ENCODE measurements around the gene AK5. TPM values are rescaled to one million over a fixed set of nuclear protein-coding genes. Genes with fewer than 3 reads are reported as not detected.

Gene AK5
- total RNA-seq, 1 experiment from 2014 or later: 3.8 TPM

DNA sequence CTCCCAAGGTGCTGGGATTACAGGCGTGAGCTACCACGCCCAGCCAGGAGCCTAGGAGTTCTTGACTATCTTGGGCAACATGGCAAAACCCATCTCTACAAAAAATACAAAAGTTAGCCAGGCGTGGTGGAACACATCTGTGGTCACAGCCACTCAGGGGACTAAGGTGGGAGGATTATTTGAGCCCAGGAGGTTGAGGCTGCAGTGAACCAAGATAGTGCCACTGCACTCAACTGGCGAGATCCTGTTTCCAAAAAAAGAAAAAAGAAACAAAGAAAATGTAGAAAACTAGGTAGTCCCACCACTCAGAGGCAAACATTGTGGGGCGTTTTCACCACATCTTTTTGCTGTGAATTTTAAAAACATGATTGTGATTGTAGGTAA is 259.3 kb downstream of the AK5 start:
- ATAC-seq (no peak), DNase-seq (no peak)
- Histone ChIP-seq H3K27me3 (ENCODE audit: low read length) (no peaks in the 10 kb centered on the region), H3K4me1 (ENCODE audit: insufficient read depth, low read length) (peaks cover 70% of the 10 kb centered on the region), H3K27ac (ENCODE audit: low read length) (peak overlapping the region; percentile 95), H3F3A (ENCODE audit: low read length, unreplicated experiment) (peaks cover 8% of the 10 kb centered on the region), H3K79me2 (ENCODE audit: low read length) (no peaks in the 10 kb centered on the region), H4K20me1 (ENCODE audit: low read length) (no peaks in the 10 kb centered on the region), H2AFZ (ENCODE audit: low read length) (no peak overlapping the region), H3K9ac (ENCODE audit: low read length) (no peak overlapping the region; the same call in 1 of the 2 replicates), H3K36me3 (ENCODE audit: low read depth, low read length) (no peaks in the 10 kb centered on the region), H3K9me2 (replicated peaks; ENCODE audit: low read length) (no peaks in the 10 kb centered on the region), H3K9me3 (ENCODE audit: low read length) (no peaks in the 10 kb centered on the region), H3K4me3 (ENCODE audit: low read length) (no peak overlapping the region), H3K4me2 (ENCODE audit: low read length) (peak overlapping the region; percentile 79)
- intact Hi-C loops (cut with micrococcal nuclease): loop anchor here (5.0 kb wide), 1 partner anchor 374 kb away; no protein-coding TSS in a partner anchor
- ChIA-PET POLR2A (ENCODE audit: unreplicated experiment) (no interaction called here), CTCF (no interaction called here)
- TF ChIP-seq EZH2phosphoT487 (IDR thresholded peaks at IDR 0.05; ENCODE audit: borderline replicate concordance, low read length) (no peak), EZH2 (IDR thresholded peaks at IDR 0.05; ENCODE audit: low read length, unreplicated experiment) (no peak)
- TF ChIP-seq, protein P1, sequence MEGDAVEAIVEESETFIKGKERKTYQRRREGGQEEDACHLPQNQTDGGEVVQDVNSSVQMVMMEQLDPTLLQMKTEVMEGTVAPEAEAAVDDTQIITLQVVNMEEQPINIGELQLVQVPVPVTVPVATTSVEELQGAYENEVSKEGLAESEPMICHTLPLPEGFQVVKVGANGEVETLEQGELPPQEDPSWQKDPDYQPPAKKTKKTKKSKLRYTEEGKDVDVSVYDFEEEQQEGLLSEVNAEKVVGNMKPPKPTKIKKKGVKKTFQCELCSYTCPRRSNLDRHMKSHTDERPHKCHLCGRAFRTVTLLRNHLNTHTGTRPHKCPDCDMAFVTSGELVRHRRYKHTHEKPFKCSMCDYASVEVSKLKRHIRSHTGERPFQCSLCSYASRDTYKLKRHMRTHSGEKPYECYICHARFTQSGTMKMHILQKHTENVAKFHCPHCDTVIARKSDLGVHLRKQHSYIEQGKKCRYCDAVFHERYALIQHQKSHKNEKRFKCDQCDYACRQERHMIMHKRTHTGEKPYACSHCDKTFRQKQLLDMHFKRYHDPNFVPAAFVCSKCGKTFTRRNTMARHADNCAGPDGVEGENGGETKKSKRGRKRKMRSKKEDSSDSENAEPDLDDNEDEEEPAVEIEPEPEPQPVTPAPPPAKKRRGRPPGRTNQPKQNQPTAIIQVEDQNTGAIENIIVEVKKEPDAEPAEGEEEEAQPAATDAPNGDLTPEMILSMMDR (conservative IDR thresholded peaks at IDR 0.05; ENCODE audit: low read depth, low read length): no peak
- BruUV-seq (replicated peaks): no TSS peak

DNA sequence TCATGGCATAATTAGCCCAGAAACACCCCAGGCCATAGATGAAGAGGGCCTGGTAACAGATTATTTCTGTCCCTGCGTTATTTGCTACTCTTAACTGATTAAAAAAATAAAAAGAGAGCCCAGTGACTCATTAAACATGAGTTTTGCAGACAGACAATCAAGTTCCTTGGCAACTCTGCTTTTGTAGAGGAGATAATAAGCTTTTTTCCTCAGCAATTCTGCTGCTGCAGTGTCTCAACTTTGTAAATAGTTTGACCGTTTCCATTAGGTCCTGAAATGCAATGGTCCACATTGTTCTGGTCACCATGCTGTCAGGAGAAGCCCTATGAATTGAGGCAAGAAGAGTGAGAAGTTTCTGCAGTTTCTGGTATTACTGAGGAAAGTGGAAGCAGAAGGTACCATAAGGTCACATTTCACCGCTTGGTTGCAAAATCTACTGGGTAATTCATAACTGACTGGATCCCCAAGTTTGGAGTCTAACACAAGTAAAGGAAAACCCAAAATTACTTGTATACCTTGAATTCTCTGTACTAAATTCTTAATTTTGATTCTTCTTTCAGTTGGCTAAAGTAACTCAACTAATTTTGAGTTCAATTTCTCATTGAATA is 261.1 kb downstream of the AK5 start:
- H3K36me3 ChIP-seq (ENCODE audit: low read depth, low read length): no peaks in the 10 kb centered on the region
- H3K9me2 ChIP-seq (replicated peaks; ENCODE audit: low read length): no peaks in the 10 kb centered on the region
- no TSS peak for BruUV-seq (replicated peaks)
- DNase-seq (no peak), ATAC-seq (no peak)
- no peak overlapping the region for H3K4me3 ChIP-seq (ENCODE audit: low read length)
- ChIA-PET CTCF (no interaction called here), POLR2A (ENCODE audit: unreplicated experiment) (no interaction called here)
- peaks cover 8% of the 10 kb centered on the region for H3F3A ChIP-seq (ENCODE audit: low read length, unreplicated experiment)
- H3K4me2 ChIP-seq (ENCODE audit: low read length): no peak overlapping the region
- no peak overlapping the region for H2AFZ ChIP-seq (ENCODE audit: low read length)
- no peak overlapping the region; the same call in 1 of the 2 replicates for H3K27ac ChIP-seq (ENCODE audit: low read length)
- H3K9me3 ChIP-seq (ENCODE audit: low read length): no peaks in the 10 kb centered on the region
- H4K20me1 ChIP-seq (ENCODE audit: low read length): no peaks in the 10 kb centered on the region
- no peak for TF ChIP-seq EZH2 (IDR thresholded peaks at IDR 0.05; ENCODE audit: low read length, unreplicated experiment)
- no peak for TF ChIP-seq EZH2phosphoT487 (IDR thresholded peaks at IDR 0.05; ENCODE audit: borderline replicate concordance, low read length)
- TF ChIP-seq, protein P1 (conservative IDR thresholded peaks at IDR 0.05; ENCODE audit: low read depth, low read length): no peak
- no peaks in the 10 kb centered on the region for H3K27me3 ChIP-seq (ENCODE audit: low read length)
- H3K79me2 ChIP-seq (ENCODE audit: low read length): no peaks in the 10 kb centered on the region
- intact Hi-C loops (cut with micrococcal nuclease): loop anchor here (5.0 kb wide), 1 partner anchor 376 kb away; no protein-coding TSS in a partner anchor
- peaks cover 54% of the 10 kb centered on the region for H3K4me1 ChIP-seq (ENCODE audit: insufficient read depth, low read length)
- H3K9ac ChIP-seq (ENCODE audit: low read length): no peak overlapping the region

DNA sequence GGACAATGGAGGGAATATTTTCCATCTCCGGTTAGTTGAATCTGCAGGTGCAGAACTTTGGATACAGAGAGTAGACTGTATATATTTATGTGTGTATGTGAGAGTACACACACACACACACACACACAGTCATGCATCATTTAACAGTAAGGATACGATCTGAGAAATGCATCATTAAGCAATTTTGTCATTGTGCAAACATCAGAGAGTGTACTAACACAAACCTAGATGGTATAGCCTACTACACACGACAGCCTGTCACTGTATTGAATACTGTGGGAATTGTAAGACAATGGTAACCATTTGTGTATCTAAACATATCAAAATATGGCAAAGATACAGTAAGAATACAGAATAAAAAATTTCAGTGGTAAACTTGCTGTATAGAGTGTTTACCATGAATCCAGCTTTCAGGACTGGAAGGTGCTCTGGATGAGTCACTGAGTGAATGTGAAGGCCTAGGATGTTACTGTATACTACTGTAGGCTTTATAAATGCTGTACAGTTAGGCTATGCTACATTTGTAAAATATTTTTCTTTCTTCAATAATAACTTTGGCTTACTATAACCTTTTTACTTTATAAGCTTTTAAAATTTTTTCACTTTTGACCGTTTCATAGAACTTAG is 262.1 kb downstream of the AK5 start:
- DNase-seq: peak; percentile 78
- no peak for TF ChIP-seq EZH2phosphoT487 (IDR thresholded peaks at IDR 0.05; ENCODE audit: borderline replicate concordance, low read length)
- no peak for TF ChIP-seq EZH2 (IDR thresholded peaks at IDR 0.05; ENCODE audit: low read length, unreplicated experiment)
- TF ChIP-seq, protein P1 (conservative IDR thresholded peaks at IDR 0.05; ENCODE audit: low read depth, low read length): no peak
- no TSS peak for BruUV-seq (replicated peaks)

More for the DNA sequence above, 262.1 kb downstream of the AK5 start:
- Histone ChIP-seq H3K36me3 (ENCODE audit: low read depth, low read length) (no peaks in the 10 kb centered on the region), H3F3A (ENCODE audit: low read length, unreplicated experiment) (peaks cover 5% of the 10 kb centered on the region), H2AFZ (ENCODE audit: low read length) (no peak overlapping the region), H3K9me3 (ENCODE audit: low read length) (no peaks in the 10 kb centered on the region), H3K9ac (ENCODE audit: low read length) (no peak overlapping the region), H3K4me2 (ENCODE audit: low read length) (peak overlapping the region; percentile 42), H3K79me2 (ENCODE audit: low read length) (no peaks in the 10 kb centered on the region), H3K9me2 (replicated peaks; ENCODE audit: low read length) (no peaks in the 10 kb centered on the region), H4K20me1 (ENCODE audit: low read length) (no peaks in the 10 kb centered on the region), H3K27me3 (ENCODE audit: low read length) (no peaks in the 10 kb centered on the region), H3K4me3 (ENCODE audit: low read length) (no peak overlapping the region), H3K4me1 (ENCODE audit: insufficient read depth, low read length) (peaks cover 47% of the 10 kb centered on the region), H3K27ac (ENCODE audit: low read length) (peak overlapping the region; percentile 34)
- ChIA-PET POLR2A (ENCODE audit: unreplicated experiment) (interaction anchor here (0.6 kb wide), 1 partner anchor 33 kb away, joined by 4 read pairs; no protein-coding TSS in a partner anchor), CTCF (interaction anchor here (1.3 kb wide), 1 partner anchor 11 kb away, joined by 3 read pairs; no protein-coding TSS in a partner anchor)
- intact Hi-C loops (cut with micrococcal nuclease): loop anchor here (2.0 to 5.0 kb wide), 2 partner anchors 139 to 377 kb away; partner anchors contain the start of gene ZZZ3
- peak; percentile 58 for ATAC-seq
